HG02588 (cell line): Measurements from ENCODE around the gene PROSER1.
"Not testable (repeated sequence)": the region's sequence is repeated elsewhere in the genome, so short reads cannot be mapped to it uniquely, and the experiment has no call there.

Experiments
- ATAC-seq: cut with Tn5 transposase; IDR thresholded peaks from one replicate; pipeline ENCODE4 v1.9.1; 2021; ENCODE audit warnings: mild to moderate bottlenecking, moderate library complexity; ENCODE audit not compliant: unreplicated experiment

Gene PROSER1

DNA sequence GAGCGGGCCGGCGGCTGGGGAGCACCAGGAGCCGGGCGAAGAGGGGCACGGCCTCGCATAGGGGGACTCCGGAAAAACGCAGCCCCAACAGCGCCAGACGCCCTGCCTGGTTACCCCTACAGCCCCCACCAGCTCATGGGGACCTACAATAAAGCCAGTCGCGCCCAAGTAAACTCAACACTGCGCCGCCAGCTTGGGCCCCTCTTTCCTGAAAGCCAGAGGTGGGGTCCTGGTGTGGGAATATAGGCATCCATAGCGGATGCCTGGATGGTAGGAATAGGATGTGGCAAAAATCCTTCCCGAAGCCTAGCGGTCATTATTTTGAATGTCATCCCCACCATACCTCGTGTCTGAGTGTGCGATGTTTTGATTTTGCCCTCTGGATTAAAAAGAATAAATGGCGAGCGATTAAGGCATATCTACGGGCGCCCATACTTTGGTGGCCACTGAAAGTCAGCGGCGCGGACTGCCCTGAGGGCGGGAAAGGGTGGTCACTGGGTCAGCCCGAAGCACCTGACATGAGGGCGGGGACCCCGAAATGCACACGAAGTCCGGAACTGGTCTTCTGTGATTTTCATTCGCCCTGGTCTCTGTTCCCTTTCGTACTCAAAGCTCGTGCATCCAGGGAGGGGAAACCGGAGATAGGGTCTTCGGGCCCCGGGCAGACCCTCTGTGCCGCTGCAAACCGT, at the start of gene PROSER1, which contains the start of gene NHLRC3:
Gene PROSER1, minus strand, starts transcription at position 210 of the 689 bp plus-strand sequence. CDS start 847 bp downstream, outside the sequence.
Gene NHLRC3, plus strand, starts transcription at position 577 of the 689 bp plus-strand sequence. CDS start 184 bp downstream, outside the sequence.
- peak; percentile 74 for ATAC-seq

DNA sequence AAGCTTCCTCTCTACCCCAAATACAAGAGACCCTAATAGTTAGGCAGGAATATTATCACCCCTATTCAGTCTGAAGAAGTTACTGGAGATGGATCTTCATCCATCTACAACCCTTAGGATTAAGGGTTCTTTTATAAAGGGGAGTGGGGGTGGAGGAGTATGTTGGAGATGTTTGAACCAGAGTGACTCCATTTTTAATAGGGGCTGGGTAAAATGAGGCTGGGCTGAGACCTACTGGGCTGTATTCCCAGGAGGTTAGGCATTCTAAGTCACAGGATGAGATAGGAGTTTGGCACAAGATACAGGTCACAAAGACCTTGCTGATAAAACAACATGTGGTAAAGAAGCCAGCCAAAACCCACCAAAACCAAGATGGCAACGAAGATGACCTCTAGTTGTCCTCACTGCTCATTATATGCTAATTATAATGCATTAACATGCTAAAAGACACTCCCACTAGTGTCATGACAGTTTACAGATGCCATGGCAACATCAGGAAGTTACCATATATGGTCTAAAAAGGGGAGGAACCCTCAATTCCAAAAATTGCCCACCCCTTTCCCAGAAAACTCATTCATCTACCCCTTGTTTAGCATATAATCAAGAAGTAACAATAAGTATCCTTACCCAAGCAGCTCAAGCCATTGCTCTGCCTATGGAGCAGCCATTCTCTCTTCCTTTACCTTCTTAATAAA, 48.5 kb upstream of the PROSER1 start:
- ATAC-seq, result not testable (repeated sequence)

DNA sequence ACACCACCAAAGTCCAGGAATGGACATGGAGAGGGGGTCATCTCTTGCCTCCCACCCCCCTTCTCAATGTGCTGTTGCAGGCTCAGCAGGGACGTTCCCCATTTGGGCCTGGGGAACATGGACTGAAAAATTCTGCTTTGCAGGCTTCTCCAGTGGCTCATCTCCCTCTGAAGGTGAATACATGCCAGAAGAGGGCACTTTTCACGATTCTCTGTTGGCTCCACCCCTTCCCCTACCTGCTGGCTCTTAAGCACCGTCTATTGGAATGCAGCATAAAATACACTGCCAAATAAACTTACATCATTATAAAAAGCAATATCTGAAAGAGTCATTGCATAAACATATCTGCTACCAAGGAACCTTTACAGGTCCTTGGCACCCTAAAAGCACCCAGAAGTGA, 36.1 kb upstream of the PROSER1 start:
- ATAC-seq, result no peak

DNA sequence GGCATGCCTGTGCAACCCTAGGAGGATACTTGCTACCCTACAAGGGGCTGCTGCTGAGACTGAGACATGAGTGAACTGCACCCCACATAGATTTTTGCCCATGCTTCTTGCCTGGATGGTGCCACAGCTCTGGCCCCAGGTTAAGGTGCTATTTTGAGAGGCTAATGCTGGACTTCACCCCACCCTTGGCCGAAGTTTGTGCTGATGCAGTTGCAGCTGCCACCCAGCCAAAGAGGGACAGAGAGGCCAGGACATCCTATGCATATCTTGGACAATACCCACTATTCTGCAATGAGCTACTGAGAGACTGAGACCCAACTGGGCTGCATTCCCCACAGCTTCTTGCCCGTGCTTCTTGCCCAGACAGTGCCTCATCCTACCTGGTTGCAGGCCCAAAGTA, 35.0 kb upstream of the PROSER1 start:
- no peak for ATAC-seq

DNA sequence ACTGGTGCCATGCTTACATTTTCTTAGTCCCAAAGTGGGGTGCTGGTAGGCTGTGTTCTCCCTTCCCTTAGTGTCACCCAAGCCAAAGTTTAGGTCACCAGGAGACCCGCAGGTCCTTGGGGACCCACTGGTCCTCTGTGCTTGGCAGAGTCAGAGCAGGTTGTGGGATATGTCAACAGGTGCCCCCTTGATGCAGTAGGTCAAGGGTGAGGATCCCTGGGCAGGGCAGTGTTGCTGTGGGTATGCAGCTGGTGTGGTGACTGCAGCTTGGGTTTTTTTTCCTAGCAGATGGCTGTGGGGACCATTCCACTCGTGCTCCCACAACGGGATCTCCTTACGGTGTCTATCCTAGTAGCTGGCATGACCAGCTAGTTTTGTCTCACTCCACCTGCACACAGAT, 24.1 kb upstream of the PROSER1 start:
- no peak for ATAC-seq

DNA sequence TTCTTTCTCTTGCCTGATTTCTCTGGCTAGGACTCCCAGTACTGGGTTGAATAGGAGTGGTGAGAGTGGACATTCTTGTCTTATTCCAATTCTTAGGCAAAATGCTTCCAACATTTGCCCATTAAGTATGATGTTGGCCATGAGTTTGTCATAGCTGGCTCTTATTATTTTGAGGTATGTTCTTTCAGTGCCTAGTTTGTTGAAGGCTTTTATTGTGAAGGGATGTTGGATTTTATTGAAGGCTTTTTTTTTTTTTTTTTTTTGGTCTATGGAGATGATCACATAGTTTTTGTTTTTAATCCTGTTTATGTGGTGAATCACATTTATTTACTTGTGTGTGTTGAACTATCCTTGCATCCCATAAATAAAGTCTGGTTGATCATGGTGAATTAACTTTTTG, 20.2 kb upstream of the PROSER1 start:
- ATAC-seq, result no peak

DNA sequence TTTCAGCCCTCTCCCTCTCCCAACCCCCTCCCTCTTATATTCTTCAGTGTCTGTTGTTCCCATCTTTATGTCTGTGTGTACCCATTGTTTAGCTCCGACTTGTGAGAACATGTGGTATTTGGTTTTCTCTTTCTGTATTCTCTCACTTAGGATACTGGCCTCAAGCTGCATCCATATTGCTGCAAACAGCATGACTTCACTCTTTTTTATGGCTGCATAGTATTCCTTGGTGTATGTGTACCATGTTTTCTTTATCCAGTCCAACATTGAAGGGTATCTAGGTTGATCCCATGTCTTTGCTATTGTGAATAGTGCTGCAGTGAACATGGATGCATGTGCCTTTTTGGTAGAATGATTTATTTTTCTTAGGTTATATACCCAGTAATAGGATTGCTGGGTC, 18.1 kb upstream of the PROSER1 start:
- ATAC-seq, result no peak

DNA sequence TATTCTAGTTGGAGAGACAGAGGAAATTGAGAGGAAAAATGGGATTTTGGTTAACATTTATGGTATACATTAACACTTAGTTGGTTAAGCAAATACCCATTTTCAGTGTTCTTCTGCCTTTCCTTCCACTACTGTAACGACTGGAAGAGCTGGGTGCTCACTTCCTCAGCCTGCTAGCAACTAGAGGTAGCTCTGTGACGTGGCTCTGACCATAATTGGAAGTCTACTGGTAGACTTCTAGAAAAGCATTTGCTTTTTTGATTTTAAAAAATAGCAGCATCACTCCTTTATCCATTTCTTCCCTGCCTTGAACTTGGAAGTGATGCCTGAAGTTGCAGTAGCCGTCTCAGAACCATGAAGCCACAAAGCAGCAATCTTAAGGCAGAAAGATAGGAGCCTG, 16.2 kb upstream of the PROSER1 start:
- ATAC-seq, result no peak

DNA sequence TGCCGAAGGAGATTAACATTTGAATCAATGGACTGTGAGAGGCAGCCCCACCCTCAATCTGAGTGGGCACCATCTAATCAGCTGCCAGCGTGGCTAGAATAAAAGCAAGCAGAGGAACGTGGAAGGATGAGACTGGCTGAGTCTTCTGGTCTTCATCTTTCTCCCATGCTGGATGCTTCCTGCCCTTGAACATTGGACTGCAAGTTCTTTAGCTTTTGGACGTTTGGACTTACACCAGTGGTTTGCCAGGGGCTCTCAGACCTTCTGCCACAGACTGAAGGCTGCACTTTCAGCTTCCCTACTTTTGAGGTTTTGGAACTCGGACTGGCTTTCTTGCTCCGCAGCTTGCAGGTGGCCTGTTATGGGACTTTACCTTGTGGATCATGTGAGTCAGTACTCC, 15.1 kb upstream of the PROSER1 start:
- ATAC-seq, result no peak

DNA sequence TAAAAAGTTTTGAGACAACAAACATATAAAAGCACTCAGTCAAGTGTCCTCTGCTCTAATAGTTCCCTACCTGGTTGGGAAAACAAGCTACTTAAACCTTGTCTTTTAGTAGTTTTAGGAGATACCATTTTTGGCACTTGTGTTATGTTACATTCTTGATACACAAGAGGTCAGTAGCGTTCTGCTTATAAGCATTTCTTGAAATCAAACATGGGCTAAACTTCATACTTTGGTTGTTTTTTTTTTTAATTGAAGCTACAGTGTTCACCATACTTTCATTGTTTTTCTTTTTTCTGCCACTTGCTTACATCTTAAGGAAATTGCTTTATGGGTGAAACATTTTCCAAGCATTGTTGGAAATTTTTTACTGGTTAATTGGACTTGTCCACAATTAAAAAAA, 13.3 kb upstream of the PROSER1 start:
- no peak for ATAC-seq

DNA sequence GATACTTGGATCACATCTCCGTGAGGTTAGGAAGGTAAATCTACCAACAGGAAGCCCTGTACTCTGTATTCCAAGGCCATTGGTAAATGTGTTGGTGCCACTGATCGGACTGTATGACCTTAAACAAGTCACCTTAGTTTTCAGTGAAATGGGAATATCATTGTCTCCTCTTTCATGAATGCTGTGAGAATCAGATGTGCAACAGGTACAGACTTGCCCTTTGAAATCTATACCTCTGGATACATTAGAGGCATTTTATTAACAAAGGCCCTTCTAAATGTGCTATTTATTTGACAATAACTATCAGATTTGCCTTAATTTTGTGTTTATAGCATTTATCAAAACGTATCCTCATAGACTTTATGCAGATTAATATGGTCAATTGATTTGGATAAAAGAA, 11.4 kb upstream of the PROSER1 start:
- no peak for ATAC-seq

DNA sequence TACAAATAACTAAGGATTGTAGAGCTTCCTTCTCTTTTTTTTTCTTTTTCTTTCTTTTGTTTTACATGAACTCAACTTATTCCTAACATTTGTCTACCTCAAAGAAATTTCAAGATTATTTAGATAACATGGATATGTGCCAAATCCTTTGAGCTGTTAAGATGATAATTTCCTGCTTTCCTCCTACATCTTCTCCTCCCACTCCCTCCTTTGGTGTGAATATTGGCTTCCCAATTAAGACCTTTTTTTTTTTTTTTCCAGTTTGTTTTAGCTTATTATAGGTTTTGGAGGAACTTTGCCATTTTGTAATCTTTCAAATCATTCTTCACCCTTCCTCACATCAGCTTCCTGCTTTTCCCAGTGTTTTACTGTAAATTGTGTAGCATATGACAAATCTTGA, 10.9 kb upstream of the PROSER1 start:
- no peak for ATAC-seq

DNA sequence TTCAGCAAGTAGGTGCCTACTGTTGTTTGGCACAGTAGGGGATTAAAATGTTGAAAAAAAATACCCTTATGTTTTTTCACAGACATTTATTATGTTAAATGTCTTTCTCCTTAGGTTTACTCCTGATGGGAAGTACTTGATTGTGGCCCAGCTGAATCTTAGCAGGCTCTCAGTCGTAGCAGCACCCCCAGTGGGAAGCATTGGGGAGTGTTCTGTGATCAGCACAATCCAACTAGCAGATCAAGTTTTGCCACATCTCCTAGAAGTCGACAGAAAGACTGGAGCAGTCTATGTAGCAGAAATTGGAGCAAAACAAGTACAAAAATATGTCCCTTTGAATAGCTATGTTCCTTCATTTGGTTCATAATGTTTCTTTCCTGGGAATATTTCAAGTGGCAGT, 9.7 kb upstream of the PROSER1 start:
- no peak for ATAC-seq

DNA sequence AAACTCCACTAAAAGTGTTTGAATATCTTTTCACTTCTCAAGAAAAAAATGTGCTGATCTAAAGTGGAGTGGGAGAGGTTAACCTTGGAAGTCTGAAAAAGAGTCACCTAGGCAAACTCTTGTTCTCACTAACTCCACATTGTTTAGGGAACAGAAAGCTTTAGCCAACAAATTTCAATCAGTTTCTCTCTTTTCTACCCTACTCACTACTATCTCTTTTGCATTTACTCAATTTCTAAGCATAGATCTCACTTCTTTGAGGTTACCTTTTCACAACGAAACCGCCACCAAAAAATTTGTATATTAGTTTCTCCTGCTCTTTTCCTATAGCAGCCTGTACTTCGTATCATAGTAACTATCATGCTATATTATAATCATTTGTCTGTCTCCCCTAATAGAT, 6.6 kb upstream of the PROSER1 start:
- peak; percentile 73 for ATAC-seq

DNA sequence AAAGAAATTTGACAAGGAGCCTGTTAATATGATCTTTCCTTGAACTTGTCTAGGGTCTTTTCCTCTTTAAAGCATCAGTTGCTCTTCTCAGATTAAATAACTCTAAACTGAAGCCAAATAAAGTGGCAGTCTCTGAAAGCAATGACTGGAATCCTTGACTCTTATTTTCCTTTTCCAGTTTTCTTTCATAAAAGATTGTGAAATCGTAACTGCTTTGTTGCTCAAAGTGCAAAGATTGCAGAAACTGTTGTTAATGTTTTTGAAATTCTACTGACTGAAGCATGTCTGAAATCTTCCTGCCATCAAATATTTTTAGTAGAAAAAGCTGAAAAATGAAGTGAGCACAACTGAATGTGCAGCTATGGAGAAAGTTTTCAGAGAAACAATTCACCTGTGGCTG, 2.3 kb upstream of the PROSER1 start:
- no peak for ATAC-seq

DNA sequence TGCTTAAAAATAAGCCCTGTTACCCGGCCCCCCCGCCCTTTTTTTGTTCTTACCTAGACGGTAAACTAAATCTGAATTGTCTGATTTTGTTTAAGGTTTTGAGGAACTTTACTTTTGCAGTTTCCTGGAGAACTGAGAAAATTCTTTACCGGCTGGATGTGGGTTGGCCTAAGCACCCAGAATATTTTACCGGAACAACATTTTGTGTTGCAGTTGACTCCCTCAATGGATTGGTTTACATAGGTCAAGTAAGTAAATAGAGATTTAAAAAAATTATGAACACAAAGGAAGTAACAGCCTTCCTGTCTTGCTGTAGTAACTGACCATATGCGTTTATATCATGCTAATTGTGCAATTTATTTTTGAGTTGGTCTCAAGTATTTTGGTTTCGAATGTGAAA, 1.2 kb upstream of the PROSER1 start:
- no peak for ATAC-seq

DNA sequence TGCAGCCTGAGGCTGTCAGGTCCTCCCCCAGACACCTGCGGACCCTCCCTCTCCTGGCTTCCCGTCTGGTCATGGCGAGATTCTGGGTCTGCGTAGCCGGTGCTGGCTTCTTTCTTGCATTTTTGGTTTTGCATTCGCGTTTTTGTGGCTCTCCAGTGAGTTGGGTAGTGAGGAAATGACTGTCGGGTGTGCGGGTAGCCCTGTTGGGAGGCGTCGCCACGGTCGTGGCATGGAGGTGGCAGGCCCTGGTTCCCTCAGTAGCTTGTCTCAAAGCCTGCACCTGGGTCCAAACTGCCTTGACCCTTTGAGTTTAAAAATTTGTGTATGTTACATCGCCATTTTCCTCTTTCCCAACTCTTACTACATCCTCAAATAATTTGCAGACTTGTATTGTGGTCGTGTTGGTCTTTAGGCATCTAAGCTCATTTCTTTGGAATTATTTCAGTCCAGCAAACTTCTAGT, 711 bp upstream of the PROSER1 start:
- peak; percentile 37 for ATAC-seq

DNA sequence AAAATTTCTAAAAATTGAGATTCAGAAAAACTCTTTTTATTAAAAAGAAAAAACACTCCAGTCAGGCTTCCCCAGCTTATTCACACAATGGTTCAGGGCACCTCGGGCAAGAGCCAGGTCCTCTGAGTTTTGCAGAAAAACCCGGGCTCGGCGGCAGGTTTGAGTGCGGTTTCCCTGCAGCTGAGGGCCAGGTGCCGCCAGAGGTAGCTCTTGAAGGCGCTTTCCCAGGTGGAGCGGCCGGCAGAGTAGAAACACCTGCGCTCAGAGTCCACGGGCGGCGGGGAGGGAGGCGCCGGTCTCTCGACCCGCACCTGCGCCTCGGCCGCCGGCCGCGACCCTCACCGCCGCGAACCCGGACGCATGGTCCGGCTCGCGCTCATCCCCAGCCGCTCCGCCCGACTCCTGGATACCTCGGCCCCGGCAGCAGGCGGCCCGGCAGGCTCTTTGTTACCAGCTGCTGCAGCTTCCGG, 444 bp downstream of the PROSER1 start:
- peak; percentile 22 for ATAC-seq

DNA sequence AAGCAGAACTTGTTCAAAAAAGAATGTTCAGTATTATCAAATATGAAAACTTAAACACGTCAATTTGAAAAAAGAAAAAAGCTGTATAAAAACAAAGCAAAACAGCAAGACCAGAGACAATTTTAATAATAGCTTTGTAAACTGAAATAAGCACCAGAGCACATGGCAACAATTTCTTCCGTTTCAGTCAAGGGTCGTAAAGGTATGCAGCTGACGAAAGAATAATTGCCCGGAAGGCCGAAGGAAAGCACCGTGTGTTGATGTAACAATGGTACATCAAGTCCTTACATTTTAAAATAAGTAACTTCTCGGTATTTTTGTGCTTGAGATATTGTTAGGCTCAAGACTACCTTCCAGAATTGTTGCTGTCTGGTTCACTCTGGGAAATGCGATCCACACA, 1.7 kb downstream of the PROSER1 start:
- ATAC-seq, result no peak

DNA sequence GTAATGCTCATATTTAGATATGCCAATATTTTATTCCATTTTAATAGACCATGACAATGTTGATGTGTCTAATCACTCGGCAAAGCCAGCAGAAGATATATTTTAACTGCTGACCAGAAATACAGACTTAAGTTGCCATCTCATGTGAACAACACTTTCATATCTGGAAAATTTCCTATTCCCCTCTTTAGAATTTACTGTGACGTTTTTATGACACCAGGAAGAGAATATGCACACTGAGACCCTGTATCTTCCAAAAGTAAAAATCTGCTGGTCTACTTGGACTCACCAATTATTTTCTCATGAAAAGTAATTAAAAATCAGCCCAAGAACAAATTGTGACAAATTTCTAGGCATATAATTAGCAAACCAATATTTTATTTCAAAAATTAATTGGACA, 2.1 kb downstream of the PROSER1 start:
- no peak for ATAC-seq

DNA sequence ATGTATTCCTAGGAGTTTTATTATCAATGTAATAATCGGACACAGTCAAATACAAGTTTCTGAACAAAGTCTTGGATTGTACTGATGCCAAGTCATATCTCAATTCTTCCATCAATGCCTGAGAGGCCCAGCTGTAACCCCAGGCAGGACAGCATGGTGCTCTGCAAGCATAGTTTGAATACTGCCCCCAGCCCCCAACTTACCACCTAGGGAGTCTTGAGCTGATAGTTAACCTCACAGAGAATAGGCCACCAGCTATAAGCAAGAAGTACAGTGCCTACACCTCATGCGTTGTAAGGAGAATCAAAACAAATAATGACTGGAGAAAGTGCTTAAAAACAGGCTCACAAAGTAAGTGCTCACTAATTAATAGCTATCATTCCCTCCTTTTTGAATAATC, 2.7 kb downstream of the PROSER1 start:
- ATAC-seq, result no peak

DNA sequence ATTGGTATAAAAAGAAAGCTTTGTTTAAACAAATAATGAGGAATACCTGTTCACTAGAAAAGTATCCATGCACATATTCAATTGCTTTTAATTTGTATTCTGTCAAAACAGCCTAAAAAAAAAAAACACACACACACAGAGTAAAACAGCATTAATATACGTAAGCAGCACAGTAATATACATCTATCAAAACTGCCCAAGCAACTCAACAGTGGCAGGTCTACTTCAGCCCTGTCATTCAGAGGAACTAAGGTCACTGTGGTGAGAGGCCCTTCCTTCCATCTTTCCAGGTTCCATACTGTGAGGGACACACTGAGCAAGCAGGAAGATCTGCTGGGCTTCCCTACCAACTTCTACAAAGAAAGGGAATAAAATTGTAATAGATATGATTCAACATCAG, 3.8 kb downstream of the PROSER1 start:
- no peak for ATAC-seq
